SK-N-SH (cell line): Measurements from ENCODE around the gene TUFM. TPM values are rescaled to one million over a fixed set of nuclear protein-coding genes. Genes with fewer than 3 reads are reported as not detected.

Experiments
- CTCF ChIA-PET: fragments of 300-600, 350-600 bp; formaldehyde crosslinking; extraction: SDS; loops from one replicate; lab custom pipeline; 2021; lab: Yijun Ruan, JAX
- POLR2A ChIA-PET: fragments of 350-600 bp; sonication (Branson Sonifier 250); formaldehyde crosslinking; extraction: SDS; loops from one replicate; lab custom pipeline; 2020; ENCODE audit warnings: antibody characterized with exemption, inconsistent platforms; lab: Yijun Ruan, JAX
- DNase-seq: peaks from one replicate; pipeline ENCODE4 v3.0.0; 2012
- H2AFZ ChIP-seq: fragments of 200-600 bp; sonication (generic); 2 replicates; pipeline ENCODE4 v1.8.1; 2016; ENCODE audit warnings: antibody characterized with exemption, mild to moderate bottlenecking, low read depth
- H3F3A ChIP-seq: fragments of 200-600 bp; sonication (generic); replicated peaks from 2 replicates; pipeline ENCODE3; 2016; ENCODE audit warnings: antibody characterized with exemption, mild to moderate bottlenecking; ENCODE audit not compliant: insufficient read depth
- H3K27ac ChIP-seq, 2 experiments: fragments of 200-500 bp in 1 of 2; fragments of 200-600 bp in 1 of 2; sonication (Bioruptor generic) in 1 of 2; sonication (generic), shearing (Covaris generic) in 1 of 2; 2 replicates each; pipeline versions ENCODE4 v1.5.1 to v1.6.1; 2014 to 2016; ENCODE audit warnings: low read depth in 2 of 2, inconsistent platforms in 1 of 2, low read length in 1 of 2, mild to moderate bottlenecking in 1 of 2, mixed read lengths in 1 of 2
- H3K27me3 ChIP-seq: fragments of 200-600 bp; sonication (generic), shearing (Covaris generic); 2 replicates; pipeline ENCODE4 v1.6.1; 2016; ENCODE audit warnings: mixed run types; ENCODE audit not compliant: insufficient read depth
- H3K36me3 ChIP-seq, 2 experiments: fragments of 200-500 bp in 1 of 2; fragments of 200-600 bp in 1 of 2; sonication (Bioruptor generic) in 1 of 2; sonication (generic) in 1 of 2; replicated peaks in 1 of 2; 2 replicates each; pipeline versions ENCODE3 to v1.5.1; 2014 to 2016; ENCODE audit warnings: low read length in 1 of 2, mild to moderate bottlenecking in 1 of 2; ENCODE audit not compliant: insufficient read depth in 2 of 2, control insufficient read depth in 1 of 2
- H3K4me1 ChIP-seq, 2 experiments: fragments of 200-500 bp in 1 of 2; fragments of 200-600 bp in 1 of 2; sonication (Bioruptor generic) in 1 of 2; sonication (generic), shearing (Covaris generic) in 1 of 2; 2 replicates each; pipeline versions ENCODE4 v1.5.1 to v1.6.1; 2014 to 2016; ENCODE audit warnings: low read depth in 1 of 2, low read length in 1 of 2, mixed run types in 1 of 2; ENCODE audit not compliant: insufficient read depth in 2 of 2, control insufficient read depth in 1 of 2
- H3K4me2 ChIP-seq: fragments of 200-600 bp; sonication (generic), shearing (Covaris generic); 2 replicates; pipeline ENCODE4 v1.6.1; 2017; ENCODE audit warnings: mixed run types
- H3K4me3 ChIP-seq, 2 experiments: fragments of 200-500 bp in 1 of 2; fragments of 200-600 bp in 1 of 2; sonication (Bioruptor generic) in 1 of 2; sonication (generic), shearing (Covaris generic) in 1 of 2; 2 replicates each; pipeline versions ENCODE4 v1.5.1 to v1.8.1; 2014 to 2016; ENCODE audit warnings: low read depth in 2 of 2, inconsistent platforms in 1 of 2, low read length in 1 of 2, mild to moderate bottlenecking in 1 of 2, mixed read lengths in 1 of 2, moderate library complexity in 1 of 2
- H3K79me2 ChIP-seq: fragments of 200-600 bp; sonication (generic); 2 replicates; pipeline ENCODE4 v1.8.1; 2017; ENCODE audit warnings: mild to moderate bottlenecking; ENCODE audit not compliant: insufficient read depth
- H3K9ac ChIP-seq: fragments of 200-600 bp; sonication (generic); 2 replicates; pipeline ENCODE4 v1.6.1; 2017; ENCODE audit warnings: mixed run types
- H3K9me2 ChIP-seq: fragments of 200-600 bp; sonication (generic); 2 replicates; pipeline ENCODE4 v1.6.1; 2017; ENCODE audit warnings: mixed run types
- H3K9me3 ChIP-seq: fragments of 200-600 bp; sonication (generic); 2 replicates; pipeline ENCODE4 v1.6.1; 2017; ENCODE audit warnings: mixed run types, mild to moderate bottlenecking, moderate library complexity
- H4K20me1 ChIP-seq: fragments of 200-600 bp; sonication (generic); 2 replicates; pipeline ENCODE4 v1.6.1; 2017; ENCODE audit warnings: mild to moderate bottlenecking, mixed run types; ENCODE audit not compliant: insufficient read depth
- CTCF ChIP-seq: fragments of 200-600 bp; sonication (generic); IDR thresholded peaks from 2 replicates; pipeline ENCODE4 v1.6.1; 2017; ENCODE audit warnings: antibody characterized with exemption, mild to moderate bottlenecking, moderate library complexity
- EZH2phosphoT487 ChIP-seq: fragments of 200-600 bp; sonication (generic); IDR thresholded peaks from 2 replicates; pipeline ENCODE4 v1.6.1; 2017; ENCODE audit warnings: low read depth, mixed run types, mild to moderate bottlenecking, antibody characterized with exemption, moderate library complexity, borderline replicate concordance
- FOSL2 ChIP-seq: IDR thresholded peaks from 2 replicates; pipeline ENCODE4 v1.4.0; 2012; ENCODE audit warnings: low read depth, mild to moderate bottlenecking, moderate library complexity, borderline replicate concordance
- FOXJ3 ChIP-seq: sonication (generic); formaldehyde crosslinking; IDR thresholded peaks from 2 replicates; pipeline ENCODE4 v1.5.1; 2020; ENCODE audit warnings: mild to moderate bottlenecking, missing genetic modification reagents
- GATA2 ChIP-seq: sonication (generic); formaldehyde crosslinking; IDR thresholded peaks from 2 replicates; pipeline ENCODE4 v1.5.0; 2020; ENCODE audit warnings: mild to moderate bottlenecking, missing genetic modification reagents
- MXI1 ChIP-seq: IDR thresholded peaks from 2 replicates; pipeline ENCODE4 v1.6.1; 2012; ENCODE audit warnings: mild to moderate bottlenecking, low read depth, low read length, improper control_type of control experiment
- NFIC ChIP-seq: IDR thresholded peaks from 2 replicates; pipeline ENCODE4 v1.4.0; 2012; ENCODE audit warnings: borderline replicate concordance
- NRF1 ChIP-seq: IDR thresholded peaks from 2 replicates; pipeline ENCODE4 v1.6.1; 2012; ENCODE audit warnings: low read depth, mild to moderate bottlenecking, low read length
- PBX3 ChIP-seq: IDR thresholded peaks from 2 replicates; pipeline ENCODE4; 2012
- POLR2AphosphoS5 ChIP-seq: IDR thresholded peaks from 2 replicates; pipeline ENCODE4 v1.6.1; 2012; ENCODE audit warnings: low read depth, low read length
- RFX5 ChIP-seq: IDR thresholded peaks from 2 replicates; pipeline ENCODE4 v1.6.1; 2012; ENCODE audit warnings: mild to moderate bottlenecking, improper control_type of control experiment, low read length
- RXRA ChIP-seq: IDR thresholded peaks from 2 replicates; pipeline ENCODE4 v1.4.0; 2012; ENCODE audit warnings: low read depth, mild to moderate bottlenecking, borderline replicate concordance
- SMC3 ChIP-seq: IDR thresholded peaks from 2 replicates; pipeline ENCODE4 v1.6.1; 2012; ENCODE audit warnings: low read depth, low read length, improper control_type of control experiment
- TAF1 ChIP-seq: IDR thresholded peaks from 2 replicates; pipeline ENCODE4 v1.6.1; 2012; ENCODE audit warnings: low read depth, mild to moderate bottlenecking, low read length, moderate library complexity, borderline replicate concordance
- WGBS: methylation state at CpG from one replicate; pipeline ENCODE4 v1.1.6; 2017; ENCODE audit warnings: low lambda C conversion rate; 5-methylcytosine and 5-hydroxymethylcytosine counted together
- polyA plus RNA-seq, 3 experiments: library from polyadenylated mRNA; depleted of rRNA; stranded (reverse); fragments of >200 nt; gene quantifications; 2 replicates each; pipeline ENCODE4 v1.2.3, GENCODE V29; 2012
- TF ChIP-seq, protein P1 (sequence below): fragments of 150-350 bp; IDR thresholded peaks from 2 replicates; pipeline ENCODE4 v1.6.1; 2016; ENCODE audit warnings: mild to moderate bottlenecking, low read depth, low read length

The TUFM gene
- polyA plus RNA-seq, 1 of the 3 experiments (the other 2 are of a cell fraction) = 358 TPM

- TF ChIP-seq, protein P1, sequence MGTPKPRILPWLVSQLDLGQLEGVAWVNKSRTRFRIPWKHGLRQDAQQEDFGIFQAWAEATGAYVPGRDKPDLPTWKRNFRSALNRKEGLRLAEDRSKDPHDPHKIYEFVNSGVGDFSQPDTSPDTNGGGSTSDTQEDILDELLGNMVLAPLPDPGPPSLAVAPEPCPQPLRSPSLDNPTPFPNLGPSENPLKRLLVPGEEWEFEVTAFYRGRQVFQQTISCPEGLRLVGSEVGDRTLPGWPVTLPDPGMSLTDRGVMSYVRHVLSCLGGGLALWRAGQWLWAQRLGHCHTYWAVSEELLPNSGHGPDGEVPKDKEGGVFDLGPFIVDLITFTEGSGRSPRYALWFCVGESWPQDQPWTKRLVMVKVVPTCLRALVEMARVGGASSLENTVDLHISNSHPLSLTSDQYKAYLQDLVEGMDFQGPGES = no peak
- no peak; the same call in none of the 2 replicates for TF ChIP-seq SMC3
- peak; percentile 63 for TF ChIP-seq CTCF
- peak; percentile 27; the same call in 1 of the 2 replicates for TF ChIP-seq NRF1
- peak; percentile 88 for TF ChIP-seq TAF1
- peak; percentile 78; the same call in 1 of the 2 replicates for TF ChIP-seq FOXJ3 (CRISPR knock-in tag)
- TF ChIP-seq PBX3 = peak; percentile 80
- peak; percentile 69 for TF ChIP-seq MXI1
- TF ChIP-seq EZH2phosphoT487 = no peak
- TF ChIP-seq, all 33 proteins: peak for 19
These were observed at the start of gene TUFM (continued) for GRCh38 chr16:28846080-28846932.

DNA sequence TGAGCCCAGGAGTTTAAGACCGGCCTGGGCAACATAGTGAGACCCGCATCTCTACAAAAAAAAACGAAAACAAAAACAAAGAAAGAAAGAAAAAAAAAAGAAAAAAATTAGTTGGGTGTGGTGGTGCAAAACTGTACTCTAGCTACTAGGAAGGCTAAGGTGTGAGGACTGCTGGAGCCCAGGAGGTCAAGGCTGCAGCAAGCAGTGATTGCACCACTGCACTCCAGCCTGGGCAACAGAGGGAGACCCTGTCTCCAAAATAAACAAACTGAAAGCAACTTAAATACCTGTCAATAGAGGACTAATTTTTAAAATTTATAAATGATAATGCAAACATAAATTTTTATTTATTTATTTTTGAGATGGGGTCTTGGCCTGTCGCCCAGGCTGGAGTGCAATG lies 49.5 kb upstream of the TUFM start:
- H3K27ac ChIP-seq = no peak overlapping the region
- H3K4me3 ChIP-seq = no peak overlapping the region
- H3K9me2 ChIP-seq = no peaks in the 10 kb centered on the region
- no peaks in the 10 kb centered on the region for H4K20me1 ChIP-seq
- WGBS = 84% methylated on average over 4 of the region's 4 CpGs
- H3K9ac ChIP-seq = no peak overlapping the region
- H3K79me2 ChIP-seq = no peaks in the 10 kb centered on the region
- no peak overlapping the region for H3K4me2 ChIP-seq
- H3K36me3 ChIP-seq = no peaks in the 10 kb centered on the region
- H3K9me3 ChIP-seq = no peaks in the 10 kb centered on the region
- ChIA-PET CTCF (no interaction called here), POLR2A (no interaction called here)
- H2AFZ ChIP-seq = no peak overlapping the region
- TF ChIP-seq RFX5 (no peak), EZH2phosphoT487 (no peak), POLR2AphosphoS5 (no peak), FOXJ3 (CRISPR knock-in tag) (no peak), GATA2 (CRISPR knock-in tag) (no peak), RXRA (no peak), FOSL2 (no peak), NFIC (no peak), MXI1 (no peak), CTCF (no peak)
- TF ChIP-seq, protein P1 = no peak
- DNase-seq = no peak
- H3F3A ChIP-seq = no peaks in the 10 kb centered on the region
- H3K4me1 ChIP-seq = no peaks in the 10 kb centered on the region
- no peaks in the 10 kb centered on the region for H3K27me3 ChIP-seq
